ENCODE measurements around the gene TSGA10IP.

Gene TSGA10IP

GRCh38 chr11:65917434-65918210 lies 27.7 kb upstream of the TSGA10IP start:
- in situ Hi-C loops (cut with MboI; ENCODE audit: low sequenced_read_pairs), result no loop called here

GRCh38 chr11:65918211-65919140 lies 26.8 kb upstream of the TSGA10IP start, which contains the start of gene C11orf68:
Gene C11orf68, minus strand, starts transcription at chr11:65919062. Its CDS starts 31 bp downstream, at chr11:65919031.
- in situ Hi-C loops (cut with MboI; ENCODE audit: low sequenced_read_pairs), result no loop called here

- in situ Hi-C loops (cut with MboI; ENCODE audit: low sequenced_read_pairs), result no loop called here
Measured at GRCh38 chr11:65919141-65919572, 26.1 kb upstream of the TSGA10IP start, which contains the start of gene DRAP1. Gene DRAP1, plus strand, starts transcription at chr11:65919426. Its CDS starts 76 bp downstream, at chr11:65919502.

GRCh38 chr11:65919573-65920371 lies 25.5 kb upstream of the TSGA10IP start:
- in situ Hi-C loops (cut with MboI; ENCODE audit: low sequenced_read_pairs), result no loop called here

GRCh38 chr11:65920372-65920802 lies 24.9 kb upstream of the TSGA10IP start:
- in situ Hi-C loops (cut with MboI; ENCODE audit: low sequenced_read_pairs), result no loop called here

GRCh38 chr11:65921033-65921555 lies 24.2 kb upstream of the TSGA10IP start:
- in situ Hi-C loops (cut with MboI; ENCODE audit: low sequenced_read_pairs), result no loop called here

GRCh38 chr11:65921876-65922275 lies 23.4 kb upstream of the TSGA10IP start:
- in situ Hi-C loops (cut with MboI; ENCODE audit: low sequenced_read_pairs), result no loop called here

GRCh38 chr11:65922565-65922964 lies 22.7 kb upstream of the TSGA10IP start:
- in situ Hi-C loops (cut with MboI; ENCODE audit: low sequenced_read_pairs), result no loop called here

GRCh38 chr11:65925397-65925796 lies 19.9 kb upstream of the TSGA10IP start:
- in situ Hi-C loops (cut with MboI; ENCODE audit: low sequenced_read_pairs), result no loop called here

GRCh38 chr11:65927904-65928397 lies 17.3 kb upstream of the TSGA10IP start:
- in situ Hi-C loops (cut with MboI; ENCODE audit: low sequenced_read_pairs), result no loop called here

- in situ Hi-C loops (cut with MboI; ENCODE audit: low sequenced_read_pairs), result no loop called here
Measured at GRCh38 chr11:65928667-65929066, 16.6 kb upstream of the TSGA10IP start.

- in situ Hi-C loops (cut with MboI; ENCODE audit: low sequenced_read_pairs), result no loop called here
Measured at GRCh38 chr11:65931773-65932557, 13.3 kb upstream of the TSGA10IP start.

- in situ Hi-C loops (cut with MboI; ENCODE audit: low sequenced_read_pairs), result no loop called here
Measured at GRCh38 chr11:65932558-65932919, 12.7 kb upstream of the TSGA10IP start.

GRCh38 chr11:65934014-65934413 lies 11.3 kb upstream of the TSGA10IP start:
- in situ Hi-C loops (cut with MboI; ENCODE audit: low sequenced_read_pairs), result no loop called here

GRCh38 chr11:65937766-65938165 lies 7.5 kb upstream of the TSGA10IP start:
- in situ Hi-C loops (cut with MboI; ENCODE audit: low sequenced_read_pairs), result no loop called here

GRCh38 chr11:65941720-65942310 lies 3.5 kb upstream of the TSGA10IP start:
- in situ Hi-C loops (cut with MboI; ENCODE audit: low sequenced_read_pairs), result no loop called here

- in situ Hi-C loops (cut with MboI; ENCODE audit: low sequenced_read_pairs), result no loop called here
Measured at GRCh38 chr11:65942531-65942930, 2.7 kb upstream of the TSGA10IP start.

GRCh38 chr11:65944191-65944590 lies 1.1 kb upstream of the TSGA10IP start:
- in situ Hi-C loops (cut with MboI; ENCODE audit: low sequenced_read_pairs), result no loop called here

- in situ Hi-C loops (cut with MboI; ENCODE audit: low sequenced_read_pairs), result no loop called here
Measured at GRCh38 chr11:65944767-65945166, 513 bp upstream of the TSGA10IP start.
